ENCODE data around the gene SLC22A14.

SLC22A14 gene

DNA sequence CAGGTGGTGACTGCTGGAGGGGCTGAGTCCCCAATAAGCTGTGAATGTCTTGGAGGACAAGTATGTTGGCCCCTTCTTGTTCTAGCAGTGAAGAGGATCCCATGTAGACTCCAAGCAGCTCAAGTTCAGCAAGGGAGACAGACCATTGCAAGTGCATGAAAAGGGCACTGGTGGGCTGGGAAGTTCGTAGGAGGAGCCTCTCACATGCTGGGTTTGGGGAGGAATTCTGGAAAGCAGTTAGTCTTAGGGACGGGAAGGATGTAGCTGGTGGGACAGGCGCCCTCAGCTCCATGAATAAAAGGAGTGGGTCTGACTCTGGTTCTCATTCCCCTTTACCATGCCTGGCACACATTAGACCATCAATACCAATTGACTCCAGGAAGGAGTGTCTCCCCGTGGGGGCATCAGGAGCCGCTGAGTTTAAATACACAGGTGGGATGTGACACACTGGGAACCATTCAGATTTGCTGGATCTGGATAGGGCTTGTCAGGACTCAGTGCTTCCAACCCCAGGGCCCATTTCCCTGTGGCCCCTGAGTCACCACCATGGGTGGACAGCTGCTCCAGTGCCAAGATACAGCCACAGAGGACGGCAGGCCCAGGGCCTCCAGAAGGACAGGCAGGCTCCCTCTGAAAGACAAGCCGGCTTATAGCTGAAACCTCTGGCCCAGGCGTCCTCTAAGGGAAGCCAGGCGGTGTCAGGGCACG is 63.9 kb downstream of the SLC22A14 start:
- ATAC-seq = no peak

DNA sequence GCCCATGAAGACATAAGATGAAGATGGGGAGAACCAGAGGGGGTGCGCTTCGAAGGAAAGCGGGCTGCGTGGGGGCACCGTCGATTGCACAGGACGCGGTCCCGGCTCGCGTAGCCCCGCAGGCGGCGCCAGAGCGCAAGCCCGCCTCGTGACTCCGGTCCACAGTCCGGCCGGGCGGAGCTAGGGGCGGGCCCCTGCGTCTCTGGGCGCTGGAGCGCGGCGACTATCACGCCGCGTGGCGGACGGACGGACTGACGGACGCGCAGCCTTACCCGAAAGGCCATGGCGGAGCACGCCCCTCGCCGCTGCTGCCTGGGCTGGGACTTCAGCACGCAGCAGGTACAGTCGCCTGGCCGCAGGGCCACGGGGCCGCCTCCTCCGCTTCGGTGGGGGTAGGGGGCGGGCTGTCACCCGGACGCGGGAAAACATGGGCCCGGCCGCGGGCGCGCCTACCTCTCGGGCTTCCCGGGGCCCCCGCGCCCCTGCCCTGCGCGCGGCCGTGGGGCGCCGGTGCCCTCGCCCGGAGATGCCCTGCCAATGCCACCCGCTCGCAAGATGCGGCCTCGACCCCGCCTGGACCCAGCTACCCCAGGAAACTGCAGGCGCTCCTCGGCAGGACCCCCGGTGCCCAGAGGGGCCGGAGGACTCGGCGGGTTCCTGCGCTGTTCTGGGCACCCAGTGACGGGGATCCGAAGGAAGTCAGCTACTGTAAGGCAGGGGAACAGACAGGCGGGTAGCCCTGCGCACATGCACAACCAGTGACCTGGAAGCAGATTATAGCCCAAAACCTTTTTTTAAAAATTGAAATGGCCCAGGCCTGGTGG is 64.7 kb downstream of the SLC22A14 start, which contains the start of gene XYLB:
XYLB (plus strand) TSS at position 199 of the 824 bp plus-strand sequence; CDS start at position 283, 84 bp downstream.
- peak; percentile 87 for DNase-seq
- peak; percentile 99 for ATAC-seq

More for the DNA sequence above, 63.9 kb downstream of the SLC22A14 start:
- DNase-seq = no peak

DNA sequence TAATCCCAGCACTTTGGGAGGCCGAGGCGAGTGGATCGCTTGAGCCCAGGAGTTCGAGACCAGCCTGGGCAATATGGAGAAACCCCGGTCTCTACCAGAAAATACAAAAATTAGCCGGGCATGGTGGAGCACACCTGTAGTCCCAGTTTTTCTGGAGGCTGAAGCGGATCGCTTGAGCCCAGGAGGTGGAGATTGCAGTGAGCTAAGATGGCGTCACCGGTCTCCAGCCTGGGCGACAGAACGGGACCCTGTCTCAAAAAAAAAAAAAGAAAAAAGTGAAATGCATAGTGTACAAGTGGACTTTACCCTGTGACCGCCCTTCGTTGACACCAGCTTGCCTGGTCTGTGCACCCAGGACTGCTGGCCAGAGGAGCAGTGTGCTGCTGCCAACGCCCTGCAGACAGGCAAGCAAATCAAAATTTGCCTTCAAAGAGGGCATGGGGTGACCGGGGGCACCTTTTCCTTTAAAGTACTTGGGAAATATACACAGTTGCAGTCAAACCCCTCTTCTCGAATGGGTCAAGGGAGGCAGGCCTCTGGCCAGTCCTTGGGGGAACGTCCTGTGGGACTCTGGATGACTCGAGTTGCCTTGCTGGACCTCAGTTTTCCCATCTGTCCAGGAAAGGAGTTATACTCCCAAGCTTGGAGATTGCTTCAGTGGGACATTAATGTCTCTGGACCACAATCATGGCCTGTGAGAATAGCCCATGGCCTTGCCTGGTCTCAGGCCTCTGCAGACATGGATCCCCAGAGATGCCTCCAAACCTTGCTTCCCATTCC is 65.5 kb downstream of the SLC22A14 start:
- DNase-seq = no peak
- ATAC-seq = no peak

DNA sequence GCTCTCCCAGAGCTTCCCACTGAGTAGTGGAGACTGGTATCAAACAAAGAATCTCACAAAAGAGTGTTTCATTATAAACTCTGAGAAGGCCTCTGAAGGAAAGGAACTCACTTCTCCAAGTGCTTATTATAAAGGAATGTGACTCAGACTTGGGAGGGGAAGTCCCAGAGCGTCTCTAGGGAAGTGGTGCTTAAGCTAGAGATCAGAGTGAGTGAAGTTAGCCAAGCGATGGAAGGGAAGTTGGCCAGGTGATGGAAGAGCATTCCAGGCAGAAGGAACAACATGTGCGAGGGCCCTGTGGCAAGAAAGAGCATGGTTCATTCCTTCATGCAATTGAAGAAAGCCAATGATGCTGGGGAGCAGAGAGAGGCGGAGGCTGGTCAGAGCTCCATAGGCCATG is 66.8 kb downstream of the SLC22A14 start:
- no peak for DNase-seq
- no peak for ATAC-seq

DNA sequence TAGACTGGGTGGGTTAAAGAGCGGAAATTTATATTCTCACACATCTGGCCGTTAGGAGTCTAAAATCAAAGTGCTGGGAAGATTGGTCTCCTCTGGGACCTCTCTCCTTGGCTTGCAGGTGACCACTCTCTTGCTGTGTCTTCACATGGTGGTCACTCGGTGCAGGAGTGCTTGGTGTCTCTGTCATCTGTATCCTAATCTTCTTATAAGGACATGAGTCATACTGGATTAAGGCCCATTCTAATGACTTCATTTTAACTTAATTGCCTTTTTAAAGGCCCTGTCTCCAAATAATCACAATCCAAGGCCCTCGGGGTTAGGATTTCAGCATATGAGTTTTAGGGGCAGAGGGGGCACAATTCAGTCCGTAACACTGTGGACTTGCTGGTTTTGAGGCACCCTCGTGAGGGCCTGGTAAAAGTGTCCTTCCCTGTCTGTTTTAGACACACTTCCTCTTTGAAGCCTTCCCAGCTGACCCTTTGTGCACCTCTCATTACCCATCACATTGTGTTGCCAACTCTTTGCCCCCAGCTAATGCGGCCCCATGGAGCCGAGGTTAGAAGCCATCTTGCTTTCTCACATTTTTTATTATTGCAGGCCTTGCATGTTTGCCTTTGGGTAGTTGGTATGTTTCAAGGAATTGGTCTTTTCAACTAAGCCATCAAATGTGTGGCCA is 67.7 kb downstream of the SLC22A14 start:
- ATAC-seq (no peak), DNase-seq (no peak)

DNA sequence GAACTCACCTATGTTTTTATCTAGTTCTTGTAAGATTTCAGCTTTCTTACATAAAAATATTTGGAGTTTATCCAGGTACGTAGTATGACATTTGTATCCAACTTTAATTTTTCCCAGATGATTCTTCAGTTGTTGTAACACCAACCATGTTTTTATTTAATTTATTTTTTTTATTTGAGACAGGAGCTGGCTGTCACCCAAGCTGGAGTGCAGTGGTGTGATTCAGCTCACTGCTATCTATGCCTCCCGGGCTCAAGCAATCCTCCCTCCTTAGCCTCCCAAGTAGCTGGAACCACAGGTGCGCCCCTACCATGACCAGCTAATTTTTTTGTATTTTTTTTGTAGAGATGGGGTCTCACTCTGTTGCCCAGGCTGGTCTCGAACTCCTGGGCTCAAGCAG is 71.1 kb downstream of the SLC22A14 start:
- ATAC-seq (no peak), DNase-seq (no peak)

DNA sequence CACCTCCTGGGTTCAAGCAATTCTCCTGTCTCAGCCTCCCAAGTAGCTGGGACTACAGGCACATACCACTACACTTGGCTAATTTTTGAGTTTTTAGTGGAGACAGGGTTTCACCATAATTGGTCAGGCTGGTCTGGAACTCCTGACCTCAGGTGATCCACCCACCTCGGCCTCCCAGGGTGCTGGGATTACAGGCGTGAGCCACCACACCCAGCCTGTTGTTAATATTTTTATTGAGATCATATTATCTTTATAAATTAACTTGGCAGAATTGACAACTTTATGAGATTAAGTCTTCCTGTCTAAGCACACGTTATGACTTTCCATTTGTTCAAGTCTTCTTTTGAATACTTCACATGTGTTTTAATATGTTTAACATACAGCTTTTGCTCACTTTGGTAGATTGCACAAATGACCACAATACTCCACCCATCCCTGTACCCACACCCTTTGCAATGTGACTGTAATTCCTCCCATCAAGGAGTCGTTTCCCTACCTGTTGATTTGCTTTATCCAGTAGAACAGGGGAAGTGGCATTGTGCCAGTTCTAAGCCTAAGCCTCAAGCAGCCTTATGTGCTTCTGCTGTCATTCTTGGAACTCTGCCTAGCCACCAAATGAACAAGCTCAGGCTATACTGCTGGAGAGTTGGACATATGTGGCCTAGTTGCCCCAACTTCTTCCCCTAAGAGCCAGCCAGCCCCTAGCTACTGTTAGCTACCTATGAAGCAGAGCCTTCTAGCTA is 72.7 kb downstream of the SLC22A14 start:
- no peak for DNase-seq
- no peak for ATAC-seq

DNA sequence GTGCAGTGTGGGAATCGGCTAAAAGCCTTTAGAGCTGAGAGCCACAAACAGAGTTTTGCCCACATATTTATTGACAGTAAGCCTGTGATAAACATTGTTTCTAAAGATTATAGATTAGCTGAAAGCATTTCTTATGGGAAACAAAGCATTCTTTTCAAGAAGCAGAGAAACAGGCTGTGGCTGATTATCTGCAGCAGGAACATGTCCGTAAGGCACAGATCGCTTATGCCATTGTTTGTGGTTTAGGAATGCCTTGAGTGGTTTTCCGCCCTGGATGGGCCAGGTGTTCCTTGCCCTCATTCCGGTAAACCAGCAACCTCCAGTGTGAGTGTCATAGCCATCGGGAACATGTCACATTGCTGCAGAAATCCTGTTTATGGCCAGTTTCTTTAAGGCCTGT is 76.9 kb downstream of the SLC22A14 start:
- no peak for DNase-seq
- no peak for ATAC-seq

DNA sequence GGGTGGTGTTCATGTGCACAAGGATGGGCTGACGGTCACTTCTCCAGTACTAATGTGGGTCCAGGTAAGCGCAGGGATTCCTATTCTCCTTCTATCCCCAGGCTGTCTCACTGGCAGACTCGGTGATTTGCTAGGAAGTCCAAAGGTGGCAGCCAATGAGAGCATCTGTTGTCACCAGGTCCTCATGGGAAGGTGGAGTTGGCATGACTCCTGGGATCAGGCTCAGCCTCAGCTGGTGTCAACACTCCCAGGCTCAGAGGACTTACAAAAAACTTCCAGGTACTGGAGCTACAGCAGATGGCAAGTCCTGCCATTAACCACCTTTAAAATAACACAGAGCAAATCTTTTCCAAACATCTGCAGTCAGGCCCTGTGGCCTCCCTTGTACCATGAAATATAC is 78.3 kb downstream of the SLC22A14 start:
- no peak for ATAC-seq
- DNase-seq = no peak

DNA sequence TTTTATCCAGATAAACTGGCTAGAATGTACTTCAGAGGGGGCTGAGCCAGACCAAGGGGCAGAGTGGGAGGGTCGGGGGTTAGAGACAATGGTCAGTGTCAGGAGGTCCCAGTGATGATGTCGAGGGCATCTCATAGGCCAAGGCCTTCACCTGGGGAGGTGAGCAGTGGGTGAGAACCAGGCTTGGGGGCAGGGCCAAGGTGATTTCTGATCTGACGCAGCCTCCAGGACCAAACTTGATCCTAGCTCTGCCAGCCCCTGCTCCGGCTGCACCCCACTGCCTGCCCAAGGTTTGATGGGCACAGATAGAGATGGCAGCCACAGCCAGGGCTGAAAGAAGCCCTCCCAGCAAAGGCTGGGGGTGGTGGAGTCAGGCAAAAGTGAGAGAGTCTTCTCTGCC is 79.4 kb downstream of the SLC22A14 start:
- no peak for DNase-seq
- ATAC-seq = no peak

DNA sequence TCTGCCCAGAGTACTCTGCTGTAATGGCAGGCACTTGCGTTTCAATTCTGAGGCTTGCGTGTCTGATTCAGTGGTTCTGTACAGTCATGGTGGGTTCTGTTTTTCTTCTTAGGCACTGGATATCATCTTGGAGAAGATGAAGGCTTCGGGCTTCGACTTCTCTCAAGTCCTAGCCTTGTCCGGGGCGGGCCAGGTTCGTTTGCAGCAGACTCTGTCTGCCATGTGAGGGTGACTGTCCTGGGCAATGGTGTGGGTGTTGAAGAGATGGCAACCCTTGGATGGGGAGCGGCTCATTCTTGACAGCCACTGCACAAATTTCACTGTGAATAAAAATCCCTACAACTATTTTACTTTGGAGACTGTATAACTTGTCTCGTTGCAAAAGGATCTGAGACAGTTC is 80.7 kb downstream of the SLC22A14 start:
- ATAC-seq (no peak), DNase-seq (no peak)

DNA sequence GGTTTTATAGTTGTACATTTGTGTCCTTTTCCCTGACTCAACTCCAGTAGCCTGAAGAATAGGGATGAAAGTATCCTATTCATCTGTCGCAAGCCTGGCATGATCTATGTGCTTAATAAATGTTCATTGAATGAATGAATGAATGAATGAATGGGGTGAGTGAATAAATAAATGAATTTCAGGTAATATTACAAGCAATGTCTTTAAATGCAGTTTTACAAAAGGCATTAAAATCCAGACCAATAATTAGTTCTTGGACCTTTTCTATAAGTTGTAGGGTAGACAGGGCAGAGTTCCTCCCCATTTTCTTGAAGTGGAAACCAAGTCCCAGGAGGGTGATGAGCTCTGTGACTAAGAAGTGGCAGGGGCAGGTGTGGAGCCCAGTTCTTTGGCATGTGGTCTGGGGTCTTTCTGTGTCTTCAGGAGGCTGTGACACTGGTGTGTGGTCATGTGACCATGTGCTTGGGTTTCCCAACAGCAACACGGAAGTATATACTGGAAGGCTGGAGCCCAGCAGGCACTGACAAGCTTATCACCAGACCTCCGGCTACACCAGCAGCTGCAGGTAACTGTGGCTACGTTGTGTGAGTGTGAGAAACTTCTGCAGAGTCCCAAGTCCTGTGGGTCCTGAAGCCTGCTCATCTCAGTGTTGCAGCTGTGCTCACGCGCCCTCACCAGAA is 82.8 kb downstream of the SLC22A14 start:
- DNase-seq = no peak
- no peak for ATAC-seq

DNA sequence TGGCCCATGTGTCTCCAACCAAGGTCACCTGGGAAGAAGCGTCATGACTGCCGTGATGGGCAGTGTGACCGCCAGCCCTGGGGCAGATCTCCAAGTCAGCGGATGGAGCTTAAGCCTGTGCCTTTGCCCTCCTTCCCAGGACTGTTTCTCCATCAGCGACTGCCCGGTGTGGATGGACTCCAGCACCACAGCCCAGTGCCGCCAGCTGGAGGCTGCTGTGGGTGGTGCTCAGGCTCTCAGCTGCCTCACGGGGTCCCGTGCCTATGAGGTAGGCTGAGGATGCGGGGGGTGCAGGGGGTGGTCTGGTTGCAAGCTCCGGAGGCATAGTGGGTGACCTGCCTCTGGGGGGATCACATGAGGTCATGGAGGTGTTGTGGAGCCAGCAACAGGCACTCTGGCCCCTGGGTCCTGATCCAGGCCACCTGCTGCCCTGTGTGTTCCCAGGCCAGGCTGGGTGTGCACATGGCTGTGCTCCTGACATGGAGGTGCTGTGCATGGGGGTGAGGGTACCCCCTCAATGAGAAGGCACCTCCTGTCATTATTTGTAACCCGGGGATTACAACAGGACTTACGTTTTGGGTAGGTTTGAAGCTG is 83.5 kb downstream of the SLC22A14 start:
- ATAC-seq (no peak), DNase-seq (no peak)

DNA sequence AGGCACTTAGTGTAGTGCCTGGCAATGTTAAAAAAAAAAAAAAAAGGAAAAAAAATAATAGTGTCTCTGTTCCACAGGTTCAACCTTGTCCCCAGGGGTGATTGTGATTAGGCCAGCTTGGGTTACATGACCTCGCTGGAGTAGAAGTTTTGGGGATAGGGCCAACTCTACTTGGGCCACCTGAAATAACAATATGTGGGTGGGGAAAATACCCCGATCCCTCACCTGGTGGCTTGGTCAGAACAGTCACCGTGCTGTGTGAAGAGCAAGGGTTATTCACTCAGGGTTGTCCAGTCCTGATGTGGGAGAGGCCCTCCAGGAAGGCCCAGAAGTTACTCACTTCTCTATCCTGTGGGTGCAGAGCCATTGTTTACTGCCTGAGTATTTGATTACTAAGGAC is 84.0 kb downstream of the SLC22A14 start:
- ATAC-seq (no peak), DNase-seq (no peak)

DNA sequence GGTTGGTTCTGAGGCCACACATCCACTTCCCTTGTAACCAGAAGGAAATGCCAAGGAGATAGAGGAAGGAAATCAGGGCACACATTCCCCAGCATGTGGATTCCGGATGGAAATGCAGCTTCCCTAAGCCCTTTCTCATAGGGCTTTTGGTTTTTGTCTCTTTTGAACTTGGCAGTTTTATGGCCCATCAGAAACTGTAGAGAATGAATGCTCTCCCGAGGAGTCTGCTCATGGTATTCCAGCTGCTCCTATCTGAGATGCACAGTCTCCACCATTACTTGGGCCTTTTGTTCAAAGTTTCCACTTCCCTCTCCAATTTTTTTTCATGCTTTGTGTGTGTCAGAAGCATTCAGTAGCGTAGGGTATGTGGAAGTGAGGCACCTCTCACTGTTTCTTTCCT is 85.7 kb downstream of the SLC22A14 start:
- ATAC-seq = no peak
- DNase-seq = no peak
